A172 (cell line): ENCODE results near the gene EGR1. TPM values are rescaled to one million over a fixed set of nuclear protein-coding genes. Genes with fewer than 3 reads are reported as not detected.
"Not testable (repeated sequence)": the region's sequence is repeated elsewhere in the genome, so short reads cannot be mapped to it uniquely, and the experiment has no call there.

Source experiments
- DNase-seq: peaks from one replicate; pipeline ENCODE4 v3.0.0-alpha.2; 2015; ENCODE audit warnings: low spot score
- total RNA-seq: library from RNA; depleted of rRNA; stranded (reverse); fragments of >200 nt; shearing (Covaris generic); gene quantifications from 2 replicates; pipeline ENCODE4 v1.2.3, GENCODE V29; 2014; rRNA removed

EGR1 gene
- total RNA-seq, 1 experiment from 2014 or later = 4.3 TPM

DNA sequence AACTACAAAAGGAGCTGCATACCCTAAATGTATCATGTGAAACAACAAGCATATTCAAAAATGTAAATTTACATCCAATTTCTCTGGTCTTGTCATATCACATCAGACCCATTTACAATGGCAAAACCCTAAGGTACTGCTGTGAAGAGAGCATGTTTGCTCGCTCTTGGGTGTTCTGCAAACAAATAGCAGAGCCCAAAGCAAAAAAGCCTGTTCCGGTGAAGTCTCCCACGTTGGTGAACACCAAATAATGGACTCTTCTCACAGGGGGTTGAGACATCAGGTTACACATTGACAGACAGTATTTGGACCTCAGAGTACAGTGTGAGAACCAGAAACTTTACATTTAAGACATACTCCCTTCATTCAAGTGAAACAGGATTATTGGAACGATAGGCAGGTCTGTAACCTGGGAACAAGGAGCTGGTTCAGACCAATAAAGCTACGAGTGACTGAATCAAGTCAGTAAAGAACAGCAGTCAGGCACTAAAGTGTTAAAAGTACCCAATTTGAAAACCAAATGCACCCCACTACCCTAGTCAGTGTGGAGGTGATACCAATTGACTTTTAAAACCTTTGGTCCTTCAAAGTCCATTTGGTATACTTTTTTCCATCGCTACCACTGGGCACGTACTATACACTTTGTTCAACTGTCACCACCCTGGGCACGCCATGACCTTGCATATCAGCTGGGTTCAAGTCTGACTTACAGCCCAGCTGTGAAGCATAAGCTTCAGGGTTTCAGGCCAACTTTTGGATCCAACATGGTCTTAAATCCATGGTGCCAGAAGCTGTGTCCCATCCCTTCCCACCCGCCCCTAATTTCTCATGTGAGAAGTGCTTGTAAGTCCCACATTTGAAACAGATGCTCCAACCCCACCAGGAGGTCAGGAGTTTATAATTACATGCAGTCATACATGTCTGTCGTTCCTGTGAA, 41.4 kb downstream of the EGR1 start:
- no peak for DNase-seq

DNA sequence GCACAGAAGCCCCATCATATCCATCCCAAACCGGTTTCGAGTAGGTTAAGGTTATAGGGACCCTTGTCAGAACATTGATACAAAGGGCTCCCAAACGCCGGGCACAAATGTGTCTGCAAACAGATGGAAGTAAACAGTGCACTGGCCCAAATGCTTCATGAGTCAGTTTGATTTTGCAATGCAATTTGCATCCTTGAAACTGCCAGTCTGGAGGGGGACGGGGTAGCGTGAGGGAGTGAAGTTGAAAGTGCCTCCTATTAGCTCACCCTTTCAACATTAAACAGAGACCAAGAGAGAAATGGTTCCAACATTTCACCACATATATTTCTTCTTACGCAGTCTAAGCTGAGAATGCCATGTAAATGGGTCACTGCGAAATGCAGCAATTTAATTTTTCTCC, 42.2 kb downstream of the EGR1 start:
- DNase-seq = not testable (repeated sequence)

DNA sequence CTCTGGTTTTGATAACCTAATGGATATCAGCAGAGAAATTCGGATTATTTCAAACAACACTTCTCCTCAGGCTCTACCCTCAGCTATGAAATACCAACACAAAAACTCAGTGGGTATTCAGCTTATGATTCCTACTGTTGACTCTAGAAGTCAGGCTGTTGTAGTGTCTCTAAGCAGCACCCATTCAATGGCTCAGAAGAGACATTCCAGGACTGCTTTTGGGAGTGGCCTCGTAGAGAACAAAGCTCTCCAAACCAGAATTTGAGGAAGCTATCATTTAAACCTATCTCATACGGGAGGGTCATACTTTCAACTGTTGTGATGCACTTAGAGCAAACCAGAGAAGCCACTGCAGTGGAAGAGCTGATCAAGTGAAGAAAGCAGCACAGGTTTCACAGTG, 43.7 kb downstream of the EGR1 start:
- DNase-seq = no peak

DNA sequence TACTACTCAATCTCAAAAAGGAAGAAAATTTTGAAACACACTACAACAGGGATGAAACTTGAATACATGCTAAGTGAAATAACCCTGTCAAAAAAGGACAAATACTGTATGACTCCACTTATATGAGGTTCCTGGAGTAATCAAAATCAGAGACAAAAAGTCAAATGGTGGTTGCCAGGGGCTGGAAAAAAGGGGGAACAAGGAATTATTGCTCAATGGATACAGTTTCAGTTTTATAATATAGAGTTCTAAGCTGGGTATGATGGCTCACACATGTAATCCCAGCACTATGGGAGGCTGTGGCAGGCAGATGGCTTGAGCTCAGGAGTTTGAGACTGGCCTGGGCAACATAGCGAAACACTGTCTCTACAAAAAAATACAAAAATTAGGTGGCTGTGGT, 48.7 kb downstream of the EGR1 start:
- DNase-seq = no peak

DNA sequence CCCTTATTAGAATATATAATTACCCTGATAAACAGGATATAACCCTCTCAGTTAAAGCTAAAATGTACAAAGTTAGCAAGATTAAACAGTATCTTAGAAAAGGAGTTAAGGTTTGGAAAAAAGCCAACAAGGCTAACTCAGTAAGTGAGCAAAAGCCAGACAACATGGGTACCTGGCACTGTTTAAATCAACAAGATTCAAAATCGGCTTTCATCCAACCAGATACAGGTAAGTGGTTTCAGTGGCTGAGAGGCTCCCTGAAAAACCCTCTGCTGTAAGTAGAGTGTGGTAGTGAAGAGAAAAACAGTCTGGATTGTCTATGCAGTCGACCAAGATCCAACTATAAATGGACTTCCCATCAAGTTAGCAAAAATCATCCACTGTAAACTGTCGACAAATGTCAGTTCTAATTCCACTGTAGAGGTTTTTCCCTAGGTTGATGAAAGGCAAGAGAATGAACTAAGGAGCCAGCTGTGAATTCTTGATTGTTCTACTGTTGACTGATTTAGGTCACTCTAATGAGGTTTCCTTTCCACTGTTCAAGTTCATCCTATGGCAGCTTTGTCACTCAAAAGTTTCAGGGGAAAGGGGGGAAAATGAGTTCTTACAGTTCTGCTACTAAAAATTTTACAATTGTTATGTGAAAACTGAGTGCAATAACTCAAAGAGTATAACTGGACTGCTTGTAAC, 50.4 kb downstream of the EGR1 start:
- DNase-seq = no peak

DNA sequence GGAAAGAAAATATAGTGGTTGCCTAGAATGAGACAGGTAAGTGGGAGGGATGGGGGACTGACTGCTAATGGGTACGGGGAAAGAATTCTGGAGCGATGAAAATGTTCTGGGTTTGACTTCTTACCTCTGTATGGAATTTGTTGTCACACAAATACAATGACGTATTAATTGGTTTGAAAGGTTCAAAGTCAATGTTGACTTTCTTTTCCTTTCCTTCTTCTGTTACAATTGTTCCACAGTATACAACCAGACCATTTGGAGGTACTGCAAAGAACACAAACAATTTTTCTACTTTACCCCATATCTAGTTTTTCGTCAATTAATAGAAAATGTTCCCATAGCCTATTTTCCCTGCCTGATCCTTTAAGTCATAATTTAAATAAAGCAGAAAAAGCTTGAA, 52.2 kb downstream of the EGR1 start:
- no peak for DNase-seq

Other genes starting within 250 kb of the EGR1 start
- gene GFRA3, start 190.9 kb upstream of the EGR1 start, total RNA-seq = not detected in 2 replicates
- 24.8 and 25.4 TPM in 2 replicates for gene CDC25C, start 133.7 kb upstream of the EGR1 start, total RNA-seq
- 25.4 and 30.7 TPM in 2 replicates for gene FAM53C, start 127.2 kb upstream of the EGR1 start, total RNA-seq
- 45.5 and 50.5 TPM in 2 replicates for gene KDM3B, start 112.8 kb upstream of the EGR1 start, total RNA-seq
- 37.7 and 43.5 TPM in 2 replicates for gene REEP2, start 26.4 kb upstream of the EGR1 start, total RNA-seq
- gene ETF1, start 77.8 kb downstream of the EGR1 start, total RNA-seq = 165 and 172 TPM in 2 replicates
- 605 and 654 TPM in 2 replicates for gene HSPA9, start 109.9 kb downstream of the EGR1 start, total RNA-seq